GM12892 (cell line): ENCODE measurements around the gene LGALS9.

Experiments used
- POLR2AphosphoS5 ChIP-seq: IDR thresholded peaks from 2 replicates; pipeline ENCODE4 v1.6.1; 2011; ENCODE audit warnings: low read depth, low read length, control low read depth
- TAF1 ChIP-seq: IDR thresholded peaks from 2 replicates; pipeline ENCODE4 v1.6.1; 2011; ENCODE audit warnings: low read depth, mild to moderate bottlenecking, control low read depth, low read length, borderline replicate concordance

DNA sequence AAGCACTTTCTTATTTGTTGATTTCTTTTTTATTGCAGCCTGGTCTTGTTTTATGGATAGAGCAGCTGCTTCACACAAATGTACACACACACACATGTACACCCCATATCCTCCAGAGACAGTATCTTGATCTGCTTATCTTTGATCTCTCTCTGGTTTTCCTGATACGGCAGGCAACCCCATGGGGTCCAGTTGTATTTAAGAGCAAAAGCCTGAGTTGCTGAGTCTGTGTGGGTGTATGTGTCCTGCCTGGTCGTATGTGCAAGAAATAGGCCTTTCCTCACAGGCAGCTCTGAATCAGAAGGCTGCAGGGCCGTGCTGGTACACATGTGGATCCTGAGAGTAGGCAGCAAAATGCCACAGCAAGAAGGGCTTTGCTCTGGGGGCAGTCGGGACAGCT, 14.6 kb upstream of the LGALS9 start:
- TF ChIP-seq TAF1 (no peak), POLR2AphosphoS5 (no peak)
